Measurements from ENCODE around the gene ST3GAL6.
A peak's percentile ranks its signal among the peaks of the same experiment; 100 is the strongest.

The ST3GAL6 gene

GRCh38 chr3:98741121-98741716 lies 21.9 kb upstream of the ST3GAL6 start:
- FAIRE-seq = no peak

- no peak for FAIRE-seq
Observed at GRCh38 chr3:98743071-98743470, 20.1 kb upstream of the ST3GAL6 start.

GRCh38 chr3:98744283-98744682 lies 18.9 kb upstream of the ST3GAL6 start:
- FAIRE-seq = no peak

GRCh38 chr3:98745718-98746117 lies 17.4 kb upstream of the ST3GAL6 start:
- FAIRE-seq = no peak

- no peak for FAIRE-seq
Observed at GRCh38 chr3:98746122-98746521, 17.0 kb upstream of the ST3GAL6 start.

- FAIRE-seq = no peak
Observed at GRCh38 chr3:98746882-98747281, 16.3 kb upstream of the ST3GAL6 start.

GRCh38 chr3:98750276-98750919 lies 12.7 kb upstream of the ST3GAL6 start:
- FAIRE-seq = no peak

GRCh38 chr3:98754483-98754882 lies 8.7 kb upstream of the ST3GAL6 start:
- peak; percentile 30 for FAIRE-seq

- no peak for FAIRE-seq
Observed at GRCh38 chr3:98755601-98756000, 7.5 kb upstream of the ST3GAL6 start.

- FAIRE-seq = no peak
Observed at GRCh38 chr3:98759629-98760028, 3.5 kb upstream of the ST3GAL6 start.

- FAIRE-seq = no peak
Observed at GRCh38 chr3:98761643-98762229, 1.4 kb upstream of the ST3GAL6 start.

- no peak for FAIRE-seq
Observed at GRCh38 chr3:98763819-98764418, 779 bp downstream of the ST3GAL6 start.

- FAIRE-seq = no peak
Observed at GRCh38 chr3:98764472-98764884, 1.3 kb downstream of the ST3GAL6 start.

- no peak for FAIRE-seq
Observed at GRCh38 chr3:98765721-98766120, 2.6 kb downstream of the ST3GAL6 start.

- FAIRE-seq = no peak
Observed at GRCh38 chr3:98766924-98767323, 3.8 kb downstream of the ST3GAL6 start.

GRCh38 chr3:98768961-98769360 lies 5.8 kb downstream of the ST3GAL6 start:
- FAIRE-seq = no peak

GRCh38 chr3:98769448-98769847 lies 6.3 kb downstream of the ST3GAL6 start:
- FAIRE-seq = no peak

- no peak for FAIRE-seq
Observed at GRCh38 chr3:98770261-98771039, 7.3 kb downstream of the ST3GAL6 start.

GRCh38 chr3:98772022-98772421 lies 8.9 kb downstream of the ST3GAL6 start:
- peak; percentile 87 for FAIRE-seq

- no peak for FAIRE-seq
Observed at GRCh38 chr3:98775459-98776139, 12.5 kb downstream of the ST3GAL6 start.

GRCh38 chr3:98776140-98776493 lies 13.0 kb downstream of the ST3GAL6 start:
- FAIRE-seq = no peak

- peak; percentile 56 for FAIRE-seq
Observed at GRCh38 chr3:98777286-98777685, 14.1 kb downstream of the ST3GAL6 start.

- FAIRE-seq = peak; percentile 5
Observed at GRCh38 chr3:98777801-98778220, 14.7 kb downstream of the ST3GAL6 start.
